Progenitor cell of endocrine pancreas (in vitro differentiated cells): ENCODE results near the gene ENSA. TPM values are rescaled to one million over a fixed set of nuclear protein-coding genes. Genes with fewer than 3 reads are reported as not detected.

Experiments
- DNase-seq: peaks from one replicate; pipeline ENCODE4 v3.0.0; 2021; ENCODE audit warnings: low spot score; ENCODE audit not compliant: unreplicated experiment
- H3K27ac Mint-ChIP-seq: 2 replicates; pipeline ENCODE4 v1.8.0; 2021; ENCODE audit warnings: mild to moderate bottlenecking, moderate library complexity, mixed read lengths
- H3K27me3 Mint-ChIP-seq: 2 replicates; pipeline ENCODE4 v1.8.0; 2021; ENCODE audit warnings: mixed read lengths
- H3K36me3 Mint-ChIP-seq: 2 replicates; pipeline ENCODE4 v1.8.0; 2022; ENCODE audit warnings: mixed read lengths; ENCODE audit not compliant: insufficient read depth
- H3K4me1 Mint-ChIP-seq: 2 replicates; pipeline ENCODE4 v1.8.0; 2021; ENCODE audit warnings: low read depth, mixed read lengths
- H3K4me3 Mint-ChIP-seq: 2 replicates; pipeline ENCODE4 v1.8.0; 2021; ENCODE audit warnings: low read depth, mild to moderate bottlenecking, moderate library complexity, mixed read lengths
- H3K9me3 Mint-ChIP-seq: 2 replicates; pipeline ENCODE4 v1.8.0; 2021; ENCODE audit warnings: low read depth, mixed read lengths
- CTCF ChIP-seq: fragments of 200-600 bp; sonication (generic); IDR thresholded peaks from one replicate; pipeline ENCODE4 v1.5.0; 2021; ENCODE audit warnings: antibody characterized with exemption, mild to moderate bottlenecking; ENCODE audit not compliant: unreplicated experiment
- long read RNA-seq: library from polyadenylated mRNA; unstranded; transcript quantifications from one replicate; pipeline ENCODE4 v2.0.0, GENCODE V29; 2020
- total RNA-seq: library from RNA; stranded (reverse); gene quantifications from 2 replicates; pipeline ENCODE4 v1.2.1, GENCODE V29; 2021

ENSA gene
- 164 and 169 TPM in 2 replicates for total RNA-seq
- long read RNA-seq, transcript ENSA-214 (3 exons, 1,369 nt) = minor isoform, 5 of 137 reads
- long read RNA-seq, transcript ENSA-201 (3 exons, 2,818 nt) = major isoform, 100 of 137 reads
- long read RNA-seq, transcript ENSA-208 (4 exons, 2,085 nt) = minor isoform, 13 of 137 reads
- long read RNA-seq, partial matches to known transcripts = 2 of 137 reads
- long read RNA-seq, other reads (novel, unspliced or antisense) = 11 of 137 reads

GRCh38 chr1:150629115-150629928, at the start of gene ENSA:
TSS of gene ENSA (minus strand) at chr1:150629612. CDS start at chr1:150629470, 142 bp downstream.
- DNase-seq = peak; percentile 89
- Mint-ChIP-seq H3K27me3 (no peaks in the 10 kb centered on the region), H3K27ac (no peak within 1 kb of the TSS), H3K4me3 (no peak within 1 kb of the TSS), H3K9me3 (no peaks in the 10 kb centered on the region), H3K4me1 (peaks cover 10% of the 10 kb centered on the region), H3K36me3 (peaks cover 23% of the 10 kb centered on the region)
- TF ChIP-seq CTCF = no peak

- Mint-ChIP-seq H3K27ac (no peak overlapping the region), H3K9me3 (no peaks in the 10 kb centered on the region), H3K36me3 (peaks cover 10% of the 10 kb centered on the region), H3K4me3 (no peak overlapping the region), H3K4me1 (no peaks in the 10 kb centered on the region), H3K27me3 (no peaks in the 10 kb centered on the region)
- no peak for TF ChIP-seq CTCF
- no peak for DNase-seq
Measured at GRCh38 chr1:150678988-150679387, 49.6 kb upstream of the ENSA start.

GRCh38 chr1:150674881-150675280, 45.5 kb upstream of the ENSA start:
- H3K9me3 Mint-ChIP-seq = no peaks in the 10 kb centered on the region
- no peaks in the 10 kb centered on the region for H3K4me1 Mint-ChIP-seq
- H3K27ac Mint-ChIP-seq = no peak overlapping the region
- H3K4me3 Mint-ChIP-seq = no peak overlapping the region
- no peaks in the 10 kb centered on the region for H3K27me3 Mint-ChIP-seq
- no peak for TF ChIP-seq CTCF
- DNase-seq = no peak
- peaks cover 8% of the 10 kb centered on the region for H3K36me3 Mint-ChIP-seq

GRCh38 chr1:150663321-150663720, 33.9 kb upstream of the ENSA start:
- Mint-ChIP-seq H3K36me3 (peaks cover 40% of the 10 kb centered on the region), H3K4me3 (no peak overlapping the region), H3K4me1 (peaks cover 3% of the 10 kb centered on the region), H3K27ac (no peak overlapping the region), H3K9me3 (peaks cover 4% of the 10 kb centered on the region), H3K27me3 (no peaks in the 10 kb centered on the region)
- TF ChIP-seq CTCF = no peak
- DNase-seq = no peak

- Mint-ChIP-seq H3K4me1 (peaks cover 1% of the 10 kb centered on the region), H3K9me3 (peaks cover 1% of the 10 kb centered on the region), H3K27me3 (no peaks in the 10 kb centered on the region), H3K4me3 (no peak overlapping the region), H3K36me3 (peaks cover 39% of the 10 kb centered on the region), H3K27ac (no peak overlapping the region)
- TF ChIP-seq CTCF = no peak
- DNase-seq = no peak
Measured at GRCh38 chr1:150662811-150663210, 33.4 kb upstream of the ENSA start.
